Measurements from ENCODE around the gene HES1.

The HES1 gene

GRCh38 chr3:194180570-194180969, 44.6 kb downstream of the HES1 start:
- Histone ChIP-seq H3K4me3 (IDR thresholded peaks at IDR 0.05; ENCODE audit: insufficient read depth, low read depth, low read length) (no peak overlapping the region), H3K79me2 (ENCODE audit: insufficient read depth, low read depth) (no peaks in the 10 kb centered on the region), H4K20me1 (ENCODE audit: insufficient read depth) (no peaks in the 10 kb centered on the region), H3K4me2 (no peak overlapping the region), H3K27ac (no peak overlapping the region), H3K36me3 (ENCODE audit: insufficient read depth) (no peaks in the 10 kb centered on the region), H3K27me3 (ENCODE audit: insufficient read depth, low read depth) (no peaks in the 10 kb centered on the region), H3K9ac (no peak overlapping the region), H2AFZ (ENCODE audit: low read depth) (no peak overlapping the region), H3K4me1 (ENCODE audit: low read depth, poor library complexity, severe bottlenecking) (no peaks in the 10 kb centered on the region)
- TF ChIP-seq, protein P1, sequence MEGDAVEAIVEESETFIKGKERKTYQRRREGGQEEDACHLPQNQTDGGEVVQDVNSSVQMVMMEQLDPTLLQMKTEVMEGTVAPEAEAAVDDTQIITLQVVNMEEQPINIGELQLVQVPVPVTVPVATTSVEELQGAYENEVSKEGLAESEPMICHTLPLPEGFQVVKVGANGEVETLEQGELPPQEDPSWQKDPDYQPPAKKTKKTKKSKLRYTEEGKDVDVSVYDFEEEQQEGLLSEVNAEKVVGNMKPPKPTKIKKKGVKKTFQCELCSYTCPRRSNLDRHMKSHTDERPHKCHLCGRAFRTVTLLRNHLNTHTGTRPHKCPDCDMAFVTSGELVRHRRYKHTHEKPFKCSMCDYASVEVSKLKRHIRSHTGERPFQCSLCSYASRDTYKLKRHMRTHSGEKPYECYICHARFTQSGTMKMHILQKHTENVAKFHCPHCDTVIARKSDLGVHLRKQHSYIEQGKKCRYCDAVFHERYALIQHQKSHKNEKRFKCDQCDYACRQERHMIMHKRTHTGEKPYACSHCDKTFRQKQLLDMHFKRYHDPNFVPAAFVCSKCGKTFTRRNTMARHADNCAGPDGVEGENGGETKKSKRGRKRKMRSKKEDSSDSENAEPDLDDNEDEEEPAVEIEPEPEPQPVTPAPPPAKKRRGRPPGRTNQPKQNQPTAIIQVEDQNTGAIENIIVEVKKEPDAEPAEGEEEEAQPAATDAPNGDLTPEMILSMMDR (conservative IDR thresholded peaks at IDR 0.05; ENCODE audit: low read depth, low read length): no peak

DNA sequence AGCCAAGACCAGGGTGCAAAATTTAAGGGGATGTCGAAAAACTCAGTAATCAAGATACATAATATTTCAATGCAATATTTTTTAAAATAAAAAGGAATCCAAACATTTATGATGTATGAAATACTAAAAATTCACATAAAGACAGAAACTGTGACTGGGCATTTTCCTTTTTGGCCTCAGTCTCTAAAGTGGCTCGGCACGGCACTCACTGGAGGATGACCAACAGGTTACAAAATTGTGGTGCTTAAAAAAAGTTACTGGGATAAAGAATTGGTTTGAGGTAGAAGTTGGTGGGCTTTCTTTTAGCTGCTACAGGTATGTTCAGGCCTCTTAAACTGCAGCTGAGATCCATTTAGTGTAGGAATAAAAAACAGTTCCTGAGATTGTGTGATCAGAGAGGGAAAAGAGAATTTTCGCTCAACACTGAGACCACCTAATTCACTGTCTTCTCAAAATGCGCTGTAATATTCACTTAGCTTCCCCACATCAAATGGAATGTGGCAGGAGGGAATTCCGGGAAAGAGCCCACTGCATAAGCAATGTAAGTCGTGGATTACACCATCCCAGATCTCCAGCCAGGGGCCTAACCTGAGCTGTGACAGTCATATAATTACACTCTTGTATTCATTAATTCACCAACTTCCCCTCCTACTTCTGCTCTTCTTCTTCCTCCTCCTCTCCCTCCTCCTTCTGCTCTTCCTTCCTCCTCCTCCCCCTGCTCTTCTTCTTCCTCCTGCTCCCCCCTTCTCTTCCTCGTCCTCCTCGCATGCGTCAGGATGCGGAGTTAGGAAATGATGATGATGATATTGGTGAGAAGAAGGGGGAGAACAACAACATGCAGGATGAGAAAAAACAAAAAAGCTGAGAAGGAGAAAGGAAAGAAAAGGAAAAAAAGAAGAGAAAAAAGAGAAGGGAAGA, 45.9 kb downstream of the HES1 start:
- H3K27ac ChIP-seq: no peak overlapping the region
- no peak overlapping the region for H3K9ac ChIP-seq
- no peaks in the 10 kb centered on the region for H3K4me1 ChIP-seq (ENCODE audit: low read depth, poor library complexity, severe bottlenecking)
- H3K27me3 ChIP-seq (ENCODE audit: insufficient read depth, low read depth): no peaks in the 10 kb centered on the region
- TF ChIP-seq, protein P1 (conservative IDR thresholded peaks at IDR 0.05; ENCODE audit: low read depth, low read length): no peak
- H3K36me3 ChIP-seq (ENCODE audit: insufficient read depth): no peaks in the 10 kb centered on the region
- H3K79me2 ChIP-seq (ENCODE audit: insufficient read depth, low read depth): no peaks in the 10 kb centered on the region
- H4K20me1 ChIP-seq (ENCODE audit: insufficient read depth): no peaks in the 10 kb centered on the region
- no peak overlapping the region for H3K4me3 ChIP-seq (IDR thresholded peaks at IDR 0.05; ENCODE audit: insufficient read depth, low read depth, low read length)
- no peak overlapping the region for H3K4me2 ChIP-seq
- H2AFZ ChIP-seq (ENCODE audit: low read depth): no peak overlapping the region

DNA sequence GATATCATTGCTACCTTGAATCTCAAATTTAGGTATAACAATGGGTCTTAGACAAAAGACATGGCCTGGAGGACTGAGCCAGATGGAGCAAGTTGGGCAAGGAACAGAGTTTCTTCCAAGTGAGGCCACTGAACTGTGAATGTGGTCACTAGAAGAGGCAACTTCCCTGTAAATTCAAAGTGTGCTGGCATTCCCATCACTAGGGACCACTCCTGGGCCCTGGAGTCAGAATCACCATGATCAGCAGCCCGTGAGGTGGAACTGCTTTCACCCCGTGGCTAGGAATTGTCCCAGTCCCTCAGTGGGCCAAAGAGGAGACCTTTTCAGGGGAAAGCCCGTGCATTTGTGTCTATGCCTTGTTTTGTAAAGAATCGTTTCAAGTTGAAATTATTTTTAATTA, 47.3 kb downstream of the HES1 start:
- TF ChIP-seq, protein P1 (conservative IDR thresholded peaks at IDR 0.05; ENCODE audit: low read depth, low read length): no peak
- no peak overlapping the region for H3K4me2 ChIP-seq
- no peaks in the 10 kb centered on the region for H3K27me3 ChIP-seq (ENCODE audit: insufficient read depth, low read depth)
- H3K27ac ChIP-seq: no peak overlapping the region
- H3K36me3 ChIP-seq (ENCODE audit: insufficient read depth): no peaks in the 10 kb centered on the region
- no peak overlapping the region for H3K9ac ChIP-seq
- no peak overlapping the region for H2AFZ ChIP-seq (ENCODE audit: low read depth)
- H4K20me1 ChIP-seq (ENCODE audit: insufficient read depth): no peaks in the 10 kb centered on the region
- no peaks in the 10 kb centered on the region for H3K79me2 ChIP-seq (ENCODE audit: insufficient read depth, low read depth)
- no peaks in the 10 kb centered on the region for H3K4me1 ChIP-seq (ENCODE audit: low read depth, poor library complexity, severe bottlenecking)
- H3K4me3 ChIP-seq (IDR thresholded peaks at IDR 0.05; ENCODE audit: insufficient read depth, low read depth, low read length): no peak overlapping the region

DNA sequence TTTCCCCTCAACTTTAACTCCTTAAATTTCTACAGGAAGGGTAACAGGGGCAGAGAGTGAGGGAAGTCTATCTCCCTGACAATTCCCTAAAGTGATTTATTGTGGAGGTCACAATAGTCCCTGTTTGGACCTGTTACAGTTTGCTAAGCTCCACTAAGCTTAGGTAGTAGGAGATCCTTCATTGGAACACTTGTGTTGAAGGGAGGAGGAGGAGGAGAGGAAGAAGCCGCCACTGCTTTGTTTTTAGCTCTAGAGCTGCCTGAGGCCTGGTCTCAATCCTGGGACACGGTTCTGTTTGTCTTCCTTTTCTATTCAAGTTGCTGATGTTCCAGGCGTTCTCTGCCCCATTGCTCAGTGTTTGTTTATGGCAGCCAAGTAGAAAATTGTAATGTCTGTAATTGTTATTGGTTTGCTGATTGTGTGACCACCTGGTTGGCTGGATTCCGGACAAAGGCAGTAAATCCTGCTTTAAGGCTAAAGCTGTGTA, 48.4 kb downstream of the HES1 start:
- no peak overlapping the region for H2AFZ ChIP-seq (ENCODE audit: low read depth)
- H3K79me2 ChIP-seq (ENCODE audit: insufficient read depth, low read depth): no peaks in the 10 kb centered on the region
- no peaks in the 10 kb centered on the region for H4K20me1 ChIP-seq (ENCODE audit: insufficient read depth)
- TF ChIP-seq, protein P1 (conservative IDR thresholded peaks at IDR 0.05; ENCODE audit: low read depth, low read length): no peak
- no peak overlapping the region for H3K4me3 ChIP-seq (IDR thresholded peaks at IDR 0.05; ENCODE audit: insufficient read depth, low read depth, low read length)
- no peak overlapping the region for H3K27ac ChIP-seq
- no peaks in the 10 kb centered on the region for H3K4me1 ChIP-seq (ENCODE audit: low read depth, poor library complexity, severe bottlenecking)
- H3K27me3 ChIP-seq (ENCODE audit: insufficient read depth, low read depth): no peaks in the 10 kb centered on the region
- no peak overlapping the region for H3K9ac ChIP-seq
- no peak overlapping the region for H3K4me2 ChIP-seq
- no peaks in the 10 kb centered on the region for H3K36me3 ChIP-seq (ENCODE audit: insufficient read depth)

Data from KMS-11 (cell line).